DOHH2 (cell line): ENCODE measurements around the gene MAP1LC3B2.

ENCODE experiments used
- H3F3A ChIP-seq: fragments of 200-600 bp; sonication (generic), shearing (Covaris generic); 2 replicates; pipeline ENCODE4 v1.6.0; 2016; ENCODE audit warnings: antibody characterized with exemption, mild to moderate bottlenecking; ENCODE audit not compliant: control insufficient read depth, insufficient read depth
- H3K27ac ChIP-seq: fragments of 200-600 bp; sonication (generic); 2 replicates; pipeline ENCODE4 v1.5.1; 2014; ENCODE audit warnings: low read depth, mild to moderate bottlenecking, low read length, moderate library complexity
- H3K27me3 ChIP-seq: fragments of 200-600 bp; sonication (generic); 2 replicates; pipeline ENCODE4 v1.6.1; 2014; ENCODE audit warnings: mild to moderate bottlenecking, low read length, mixed read lengths; ENCODE audit not compliant: control insufficient read depth
- H3K36me3 ChIP-seq: fragments of 200-600 bp; sonication (generic); 2 replicates; pipeline ENCODE4 v1.6.1; 2014; ENCODE audit warnings: mild to moderate bottlenecking, low read length, moderate library complexity, mixed read lengths; ENCODE audit not compliant: control insufficient read depth
- H3K4me1 ChIP-seq: fragments of 200-600 bp; sonication (generic); 2 replicates; pipeline ENCODE4 v1.6.1; 2014; ENCODE audit warnings: mild to moderate bottlenecking, low read length, mixed read lengths; ENCODE audit not compliant: control insufficient read depth
- H3K4me2 ChIP-seq: fragments of 200-600 bp; sonication (generic); 2 replicates; pipeline ENCODE4 v1.6.0; 2014; ENCODE audit warnings: mild to moderate bottlenecking, low read length, moderate library complexity
- H3K4me3 ChIP-seq: fragments of 200-600 bp; sonication (generic); 2 replicates; pipeline ENCODE4 v1.5.1; 2014; ENCODE audit warnings: mild to moderate bottlenecking, low read length, mixed read lengths
- H3K79me2 ChIP-seq: fragments of 200-600 bp; sonication (generic); 2 replicates; pipeline ENCODE4 v1.6.1; 2014; ENCODE audit warnings: mild to moderate bottlenecking, low read length, mixed read lengths; ENCODE audit not compliant: control insufficient read depth
- H3K9me2 ChIP-seq: fragments of 200-600 bp; sonication (generic); replicated peaks from 2 replicates; pipeline ENCODE4 v1.6.1; 2014; ENCODE audit warnings: mild to moderate bottlenecking, low read length, mixed read lengths; ENCODE audit not compliant: control insufficient read depth
- H3K9me3 ChIP-seq: fragments of 200-600 bp; sonication (generic); 2 replicates; pipeline ENCODE4 v1.6.1; 2014; ENCODE audit warnings: antibody characterized with exemption, low read length, mixed read lengths; ENCODE audit not compliant: control insufficient read depth, insufficient read depth
- H4K20me1 ChIP-seq: fragments of 200-600 bp; sonication (generic); 2 replicates; pipeline ENCODE4 v1.6.0; 2014; ENCODE audit warnings: low read depth, mild to moderate bottlenecking, antibody characterized with exemption, low read length, moderate library complexity; ENCODE audit not compliant: control insufficient read depth, insufficient read depth
- CTCF ChIP-seq: fragments of 200-600 bp; sonication (generic); IDR thresholded peaks from one replicate; pipeline ENCODE4 v1.5.1; 2014; ENCODE audit warnings: antibody characterized with exemption, mild to moderate bottlenecking, low read depth, low read length; ENCODE audit not compliant: poor library complexity, severe bottlenecking
- EZH2phosphoT487 ChIP-seq: fragments of 200-600 bp; sonication (generic); IDR thresholded peaks from 2 replicates; pipeline ENCODE4 v1.6.1; 2017; ENCODE audit warnings: borderline replicate concordance, mild to moderate bottlenecking, antibody characterized with exemption, low read length, moderate library complexity, mixed read lengths

Gene MAP1LC3B2

DNA sequence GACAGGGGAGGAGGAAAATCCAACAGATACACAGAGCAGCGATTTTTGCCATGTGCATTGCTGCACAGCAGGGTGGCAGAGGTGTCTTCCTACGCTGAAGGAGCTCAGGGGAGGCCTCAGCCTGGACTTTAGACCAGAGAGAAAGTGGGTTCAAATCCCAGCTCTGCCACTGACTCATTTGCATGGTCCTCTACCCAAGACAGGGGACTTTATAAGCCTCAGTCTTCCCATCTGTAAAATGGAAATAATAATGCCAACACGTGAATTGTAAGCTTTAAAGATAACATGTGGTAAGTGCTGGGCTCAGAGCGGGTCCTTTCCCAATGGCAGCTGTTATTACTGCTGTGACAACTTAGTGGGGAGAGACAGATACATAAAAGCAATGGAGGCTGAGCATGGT lies 62.0 kb downstream of the MAP1LC3B2 start:
- H3F3A ChIP-seq = no peaks in the 10 kb centered on the region
- H3K4me3 ChIP-seq = no peak overlapping the region
- no peaks in the 10 kb centered on the region for H4K20me1 ChIP-seq
- H3K36me3 ChIP-seq = no peaks in the 10 kb centered on the region
- H3K79me2 ChIP-seq = no peaks in the 10 kb centered on the region
- no peaks in the 10 kb centered on the region for H3K4me1 ChIP-seq
- peaks cover 15% of the 10 kb centered on the region for H3K27me3 ChIP-seq
- 0 out of 2 replicates have a peak, but pooled peaks cover 3% of the 10 kb centered on the region for H3K9me3 ChIP-seq
- H3K27ac ChIP-seq = no peak overlapping the region
- H3K4me2 ChIP-seq = no peak overlapping the region
- no peaks in the 10 kb centered on the region for H3K9me2 ChIP-seq
- no peak for TF ChIP-seq CTCF
- no peak for TF ChIP-seq EZH2phosphoT487

DNA sequence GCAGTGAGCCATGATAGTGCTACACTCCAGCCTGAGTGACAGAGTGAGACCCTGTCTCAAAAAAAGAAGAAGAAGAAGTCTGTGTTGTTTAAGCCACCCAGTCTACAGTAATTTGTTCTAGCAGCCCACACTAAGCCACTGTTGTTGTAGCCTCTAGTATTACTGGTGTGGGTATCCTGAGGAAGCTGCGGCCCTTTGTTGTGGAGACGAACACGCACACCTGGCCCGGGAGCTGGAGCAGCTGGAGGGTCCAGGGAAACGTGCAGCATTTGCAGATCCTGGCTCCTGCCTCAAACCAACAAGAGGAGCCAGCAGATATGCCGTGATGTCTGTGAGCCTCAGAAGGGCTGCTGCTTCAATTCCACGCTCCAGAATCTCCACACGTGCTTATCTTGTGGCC lies 65.3 kb downstream of the MAP1LC3B2 start:
- H3K4me1 ChIP-seq = no peaks in the 10 kb centered on the region
- no peak for TF ChIP-seq EZH2phosphoT487
- no peak for TF ChIP-seq CTCF
- no peaks in the 10 kb centered on the region for H3K36me3 ChIP-seq
- no peaks in the 10 kb centered on the region for H3K9me3 ChIP-seq
- no peaks in the 10 kb centered on the region for H3K79me2 ChIP-seq
- no peaks in the 10 kb centered on the region for H3K9me2 ChIP-seq
- peaks cover 18% of the 10 kb centered on the region for H3K27me3 ChIP-seq
- H4K20me1 ChIP-seq = no peaks in the 10 kb centered on the region
- H3K4me3 ChIP-seq = no peak overlapping the region
- no peak overlapping the region for H3K4me2 ChIP-seq
- H3F3A ChIP-seq = no peaks in the 10 kb centered on the region
- H3K27ac ChIP-seq = no peak overlapping the region

GRCh38 chr12:116626153-116626552 lies 67.0 kb downstream of the MAP1LC3B2 start:
- Histone ChIP-seq H3K4me3 (no peak overlapping the region), H3K27me3 (peaks cover 23% of the 10 kb centered on the region), H3K4me1 (no peaks in the 10 kb centered on the region), H3K79me2 (no peaks in the 10 kb centered on the region), H3K9me2 (no peaks in the 10 kb centered on the region), H3F3A (no peaks in the 10 kb centered on the region), H3K9me3 (no peaks in the 10 kb centered on the region), H4K20me1 (no peaks in the 10 kb centered on the region), H3K4me2 (no peak overlapping the region), H3K27ac (no peak overlapping the region), H3K36me3 (no peaks in the 10 kb centered on the region)
- no peak for TF ChIP-seq CTCF
- no peak for TF ChIP-seq EZH2phosphoT487
